ENCODE measurements around the gene TEX29.

Gene TEX29

GRCh38 chr13:111324736-111325135 is 4.3 kb downstream of the TEX29 start:
- Mint-ChIP-seq H3K27me3 (ENCODE audit: low read depth) (peaks cover 5% of the 10 kb centered on the region), H3K9me3 (no peaks in the 10 kb centered on the region), H3K4me1 (peaks cover 14% of the 10 kb centered on the region), H3K36me3 (ENCODE audit: low read depth) (no peaks in the 10 kb centered on the region), H3K4me3 (no peak overlapping the region), H3K27ac (no peak overlapping the region)
- TF ChIP-seq CTCF (IDR thresholded peaks at IDR 0.05; ENCODE audit: unreplicated experiment in 3 of 3): no peak

GRCh38 chr13:111325146-111325890 is 4.9 kb downstream of the TEX29 start:
- H3K9me3 Mint-ChIP-seq: no peaks in the 10 kb centered on the region
- H3K4me3 Mint-ChIP-seq: no peak overlapping the region
- H3K27me3 Mint-ChIP-seq (ENCODE audit: low read depth): peaks cover 5% of the 10 kb centered on the region
- no peak for TF ChIP-seq CTCF (IDR thresholded peaks at IDR 0.05; ENCODE audit: unreplicated experiment in 3 of 3)
- H3K4me1 Mint-ChIP-seq: peaks cover 14% of the 10 kb centered on the region
- no peak overlapping the region for H3K27ac Mint-ChIP-seq
- no peaks in the 10 kb centered on the region for H3K36me3 Mint-ChIP-seq (ENCODE audit: low read depth)

GRCh38 chr13:111325941-111326620 is 5.6 kb downstream of the TEX29 start:
- no peak for TF ChIP-seq CTCF (IDR thresholded peaks at IDR 0.05; ENCODE audit: unreplicated experiment in 3 of 3)
- Mint-ChIP-seq H3K27ac (no peak overlapping the region), H3K36me3 (ENCODE audit: low read depth) (no peaks in the 10 kb centered on the region)

GRCh38 chr13:111326621-111326965 is 6.2 kb downstream of the TEX29 start:
- no peak overlapping the region for H3K27ac Mint-ChIP-seq
- H3K36me3 Mint-ChIP-seq (ENCODE audit: low read depth): no peaks in the 10 kb centered on the region
- peaks cover 14% of the 10 kb centered on the region for H3K4me1 Mint-ChIP-seq
- no peak overlapping the region for H3K4me3 Mint-ChIP-seq
- H3K27me3 Mint-ChIP-seq (ENCODE audit: low read depth): peaks cover 5% of the 10 kb centered on the region
- no peaks in the 10 kb centered on the region for H3K9me3 Mint-ChIP-seq
- no peak for TF ChIP-seq CTCF (IDR thresholded peaks at IDR 0.05; ENCODE audit: unreplicated experiment in 3 of 3)

More at GRCh38 chr13:111325941-111326620, 5.6 kb downstream of the TEX29 start:
- Mint-ChIP-seq H3K4me3 (no peak overlapping the region), H3K4me1 (peaks cover 14% of the 10 kb centered on the region), H3K9me3 (no peaks in the 10 kb centered on the region), H3K27me3 (ENCODE audit: low read depth) (peaks cover 5% of the 10 kb centered on the region)

- no peaks in the 10 kb centered on the region for H3K9me3 Mint-ChIP-seq
- no peaks in the 10 kb centered on the region for H3K36me3 Mint-ChIP-seq (ENCODE audit: low read depth)
- H3K4me3 Mint-ChIP-seq: no peak overlapping the region
- H3K27me3 Mint-ChIP-seq (ENCODE audit: low read depth): peaks cover 5% of the 10 kb centered on the region
- no peak for TF ChIP-seq CTCF (IDR thresholded peaks at IDR 0.05; ENCODE audit: unreplicated experiment in 3 of 3)
- peaks cover 14% of the 10 kb centered on the region for H3K4me1 Mint-ChIP-seq
- no peak overlapping the region for H3K27ac Mint-ChIP-seq
Measured at GRCh38 chr13:111326981-111327642, 6.7 kb downstream of the TEX29 start.

Data from nephron (organoid).